Epithelial cell of prostate (primary cell): Measurements from ENCODE around the gene ZBTB16.

Experiments used
- DNase-seq: peaks from one replicate; pipeline ENCODE4 v3.0.0-alpha.2; 2011; ENCODE audit warnings: low read depth, low spot score
- H3K27ac ChIP-seq: fragments of 450-650 bp; 2 replicates; pipeline ENCODE4 v1.5.1; 2017; ENCODE audit warnings: mild to moderate bottlenecking

Gene ZBTB16

DNA sequence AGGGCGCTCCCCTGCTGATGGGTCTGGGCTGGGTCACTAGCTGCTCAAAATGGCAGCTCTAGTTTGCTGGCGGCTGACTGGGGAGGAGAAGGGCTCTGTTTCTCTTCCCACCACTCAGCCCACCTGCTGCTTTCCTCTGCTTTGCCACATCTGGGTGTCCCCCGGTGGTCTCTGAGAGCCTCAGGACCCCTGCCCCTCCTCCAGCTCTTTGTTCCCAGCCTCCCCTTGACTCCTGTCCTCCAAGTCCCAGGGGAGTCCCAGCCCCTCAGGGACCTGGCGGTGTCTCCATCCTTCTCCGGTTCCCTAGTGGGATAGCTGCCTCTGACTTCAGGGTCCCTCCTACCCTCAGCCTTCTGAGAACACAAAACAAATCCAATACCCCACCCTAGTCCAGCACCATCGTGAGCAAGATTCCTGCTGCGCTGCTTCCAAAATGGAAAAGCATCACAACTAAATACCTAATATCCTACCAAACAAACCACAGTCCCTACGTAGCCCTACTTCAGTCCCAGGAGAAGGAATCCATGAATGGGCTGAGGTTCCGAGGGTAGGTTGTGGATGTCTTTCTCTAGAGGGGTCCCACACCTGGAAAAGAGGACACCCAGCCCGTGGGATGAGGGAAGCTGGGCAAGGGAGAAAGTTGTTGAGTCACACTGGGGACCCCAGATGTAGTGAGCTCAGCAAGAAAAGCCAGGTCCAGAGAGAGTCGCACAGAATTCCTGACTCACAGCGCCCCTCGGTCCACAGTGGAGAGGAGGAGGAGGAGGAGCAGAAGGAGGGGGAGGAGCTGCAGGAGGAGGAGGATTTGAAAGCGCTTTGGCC lies 191.7 kb downstream of the ZBTB16 start:
- no peak overlapping the region for H3K27ac ChIP-seq
- DNase-seq = no peak

DNA sequence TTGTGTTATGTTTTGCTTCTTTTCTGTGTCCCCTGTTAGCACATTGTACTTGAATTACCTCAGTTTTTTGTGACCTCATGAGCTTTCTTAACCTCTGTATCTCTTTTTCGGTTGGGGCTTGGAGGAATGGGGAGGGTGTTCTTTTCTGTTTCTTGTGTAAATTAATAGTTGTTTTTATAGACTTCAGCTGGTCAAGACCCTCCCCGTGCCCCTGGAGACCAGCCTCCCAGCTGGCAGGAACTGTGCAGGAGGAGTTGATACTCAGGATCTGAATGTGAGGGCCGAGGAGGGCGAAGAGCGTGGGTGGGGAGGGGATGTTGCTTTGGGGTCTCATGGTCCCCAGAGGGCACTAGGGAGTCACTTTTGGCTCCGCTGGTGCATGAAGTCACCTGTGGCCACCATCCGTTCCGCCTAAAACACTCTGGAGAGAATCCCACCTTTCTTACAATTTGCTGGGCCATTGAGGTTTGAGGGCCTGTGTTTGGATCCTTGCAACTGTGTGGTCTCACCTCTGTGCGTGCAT lies 192.4 kb downstream of the ZBTB16 start:
- no peak overlapping the region for H3K27ac ChIP-seq
- no peak for DNase-seq

- no peak for DNase-seq
- no peak overlapping the region for H3K27ac ChIP-seq
These were observed 193.3 kb downstream of the ZBTB16 start for GRCh38 chr11:114252767-114253166.

- no peak for DNase-seq
These were observed 194.3 kb downstream of the ZBTB16 start for GRCh38 chr11:114253771-114254170.

DNA sequence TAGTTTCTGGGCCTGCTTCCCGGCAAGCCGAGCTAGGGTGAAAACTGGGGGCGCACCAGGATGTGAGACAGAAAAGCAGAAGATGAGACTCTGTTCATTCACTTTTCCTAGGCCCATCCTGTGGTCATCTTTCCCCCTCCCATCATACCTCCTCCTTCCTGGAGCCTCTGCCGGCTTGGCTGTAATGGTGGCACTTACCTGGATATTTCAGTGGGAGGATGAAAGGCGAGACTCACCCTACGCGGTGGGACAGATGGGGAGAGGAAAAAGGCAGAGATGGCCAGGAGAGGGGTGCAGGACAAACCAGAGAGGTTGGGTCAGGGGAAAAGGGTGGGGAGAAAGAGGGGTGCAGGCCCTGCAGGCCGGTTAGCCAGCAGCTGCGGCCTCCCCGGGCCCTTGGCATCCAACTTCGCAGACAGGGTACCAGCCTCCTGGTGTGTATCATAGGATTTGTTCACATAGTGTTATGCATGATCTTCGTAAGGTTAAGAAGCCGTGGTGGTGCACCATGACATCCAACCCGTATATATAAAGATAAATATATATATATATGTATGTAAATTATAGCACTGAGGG lies 195.1 kb downstream of the ZBTB16 start:
- no peak for DNase-seq
- no peak overlapping the region for H3K27ac ChIP-seq

More at GRCh38 chr11:114253771-114254170, 194.3 kb downstream of the ZBTB16 start:
- no peak overlapping the region for H3K27ac ChIP-seq

- DNase-seq = no peak
- no peak overlapping the region for H3K27ac ChIP-seq
These were observed 195.8 kb downstream of the ZBTB16 start for GRCh38 chr11:114255289-114255688.

DNA sequence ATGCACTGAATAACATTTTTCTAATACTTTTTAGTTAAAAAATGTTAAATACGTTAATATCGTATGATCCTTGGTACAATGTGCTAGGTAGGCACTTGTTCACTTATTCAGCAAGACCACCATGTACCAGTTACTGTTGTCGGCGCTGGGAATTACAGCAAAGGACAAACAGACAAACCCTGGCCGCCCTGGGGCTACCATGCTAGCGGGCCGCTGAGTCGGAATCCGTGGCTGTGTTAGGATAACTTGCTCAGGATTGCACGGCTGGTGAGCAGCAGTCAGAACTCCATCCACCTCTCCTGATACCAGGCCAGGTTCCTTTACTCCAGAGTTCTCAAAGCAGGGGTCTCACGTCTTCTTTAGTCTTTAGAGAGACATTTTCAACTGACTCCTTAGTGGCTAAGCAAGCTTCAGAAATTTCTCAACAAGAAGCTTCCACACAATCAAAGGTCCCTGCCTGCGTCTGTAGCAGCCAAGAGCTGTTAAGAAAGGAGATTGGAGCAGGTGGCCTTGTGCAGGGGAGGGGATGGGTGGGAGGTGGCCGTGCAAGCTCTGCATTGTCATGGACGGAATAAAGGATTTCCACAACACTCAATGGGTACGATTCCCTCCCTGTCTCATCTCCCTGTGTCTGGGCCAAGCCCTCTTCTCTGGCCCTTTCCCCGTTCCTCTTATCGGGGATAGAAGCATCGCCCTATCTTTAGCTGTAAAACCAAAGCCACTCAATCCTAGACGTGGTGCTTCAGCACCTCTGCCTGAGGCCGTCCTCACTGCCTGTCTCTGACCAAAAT lies 196.9 kb downstream of the ZBTB16 start:
- H3K27ac ChIP-seq = no peak overlapping the region
- no peak for DNase-seq

- no peak for DNase-seq
- no peak overlapping the region for H3K27ac ChIP-seq
These were observed 197.4 kb downstream of the ZBTB16 start for GRCh38 chr11:114256967-114257286.

- DNase-seq = no peak
- H3K27ac ChIP-seq = no peak overlapping the region
These were observed 198.4 kb downstream of the ZBTB16 start for GRCh38 chr11:114257621-114258558.

DNA sequence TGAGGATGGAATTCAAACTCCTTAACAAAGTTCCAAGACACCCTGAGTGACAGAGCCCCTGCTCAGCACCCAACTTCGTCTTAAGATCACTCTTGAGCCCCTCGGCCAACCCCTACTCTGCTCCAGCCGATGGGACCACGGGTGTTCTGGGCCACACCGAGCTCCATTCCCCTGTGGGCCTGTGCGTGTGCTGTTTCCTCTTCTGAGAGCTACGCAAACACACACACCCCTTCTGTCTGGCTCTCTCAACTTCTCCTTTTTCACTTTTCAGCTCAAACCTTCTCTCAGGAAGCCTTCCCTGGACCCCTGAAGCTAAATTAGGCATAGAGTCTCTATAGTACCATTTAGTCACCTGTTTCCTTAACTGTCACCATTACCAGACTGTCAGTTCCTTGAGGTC lies 199.2 kb downstream of the ZBTB16 start:
- DNase-seq = no peak
- H3K27ac ChIP-seq = no peak overlapping the region

DNA sequence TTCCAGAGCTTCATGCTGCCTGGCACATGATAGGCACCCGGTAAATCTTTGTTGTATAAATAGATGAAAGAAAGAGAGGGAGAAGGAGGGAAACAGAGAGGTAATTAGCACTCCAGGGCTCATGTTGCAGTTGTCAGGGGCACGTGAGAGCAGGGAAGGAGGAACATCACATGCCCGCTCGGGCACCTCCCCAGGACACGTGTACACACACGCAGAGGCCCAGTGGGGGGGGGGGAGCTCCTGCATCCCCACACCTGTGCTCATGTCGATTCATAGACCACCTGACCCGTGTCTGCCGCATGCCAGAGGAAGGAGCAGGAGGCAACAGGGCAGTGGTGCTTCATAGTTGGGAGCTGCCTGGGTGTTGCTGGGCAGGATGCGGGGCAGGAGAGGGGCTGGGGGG lies 199.6 kb downstream of the ZBTB16 start:
- no peak for DNase-seq
- H3K27ac ChIP-seq = no peak overlapping the region

DNA sequence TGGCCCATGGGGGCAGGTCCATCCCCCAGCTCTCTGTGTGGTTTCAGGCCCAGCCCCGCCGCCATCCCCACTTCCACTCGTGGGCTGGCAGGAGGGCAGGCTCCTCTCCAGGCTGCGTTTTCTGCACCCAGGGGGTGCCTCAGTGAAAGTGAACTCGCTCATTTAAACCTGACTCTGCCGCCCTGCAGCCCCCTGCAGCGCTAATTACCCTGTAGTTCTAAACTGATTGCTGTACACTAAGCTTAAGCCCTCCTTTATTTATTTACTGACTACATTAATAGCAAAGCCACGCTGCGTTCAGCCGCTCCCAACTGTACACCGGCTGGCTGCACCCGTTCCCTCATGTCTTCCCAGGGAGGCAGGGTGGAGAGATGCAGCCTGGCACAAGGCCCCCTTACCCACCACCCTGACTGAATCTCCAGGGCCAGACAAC lies 200.1 kb downstream of the ZBTB16 start:
- H3K27ac ChIP-seq = no peak overlapping the region
- DNase-seq = no peak

- no peak overlapping the region for H3K27ac ChIP-seq
- no peak for DNase-seq
These were observed 200.6 kb downstream of the ZBTB16 start for GRCh38 chr11:114260077-114260476.

- no peak for DNase-seq
- H3K27ac ChIP-seq = no peak overlapping the region
These were observed 201.0 kb downstream of the ZBTB16 start for GRCh38 chr11:114260483-114260882.

GRCh38 chr11:114261791-114262190 lies 202.3 kb downstream of the ZBTB16 start:
- no peak overlapping the region for H3K27ac ChIP-seq
- no peak for DNase-seq

DNA sequence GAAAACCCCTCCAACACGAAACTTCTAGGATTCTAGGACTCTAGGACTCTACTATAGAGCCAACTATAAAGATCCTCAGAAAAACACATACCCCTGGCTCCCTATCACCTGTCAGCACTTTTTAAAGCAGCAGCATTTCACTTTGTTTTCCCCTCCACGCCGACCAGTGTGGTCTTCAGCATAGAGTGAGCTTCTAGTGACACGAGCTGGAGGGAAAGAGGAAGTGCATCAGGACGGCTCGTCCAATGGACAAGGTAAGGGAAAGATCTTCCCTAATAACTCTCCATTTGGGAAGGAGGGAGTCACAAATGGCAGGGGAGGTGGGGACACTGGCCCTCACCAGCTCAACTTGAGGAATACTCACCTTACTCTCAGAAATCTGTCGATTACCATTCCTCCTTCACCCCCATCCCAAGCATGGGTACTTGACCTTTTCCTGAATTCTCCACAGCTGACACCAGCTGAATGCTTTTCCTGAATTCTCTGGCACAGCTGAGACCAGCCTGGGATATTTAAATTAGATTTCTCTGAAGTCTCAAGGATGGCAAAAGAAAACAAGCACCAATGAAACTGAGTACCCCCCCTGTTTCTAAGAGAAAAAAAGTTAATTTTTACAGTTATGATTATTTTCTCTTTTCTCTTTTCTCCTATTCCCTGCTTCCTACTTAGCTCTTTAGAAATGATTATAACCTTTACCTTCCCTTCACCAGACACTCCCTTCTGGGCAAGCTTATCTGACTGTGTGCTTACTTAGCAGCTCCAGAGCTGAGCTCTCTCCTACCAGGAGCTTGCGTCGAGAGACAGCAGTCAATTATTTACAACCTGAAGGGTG lies 203.4 kb downstream of the ZBTB16 start:
- H3K27ac ChIP-seq = no peak overlapping the region
- no peak for DNase-seq

- no peak for DNase-seq
- H3K27ac ChIP-seq = no peak overlapping the region
These were observed 204.1 kb downstream of the ZBTB16 start for GRCh38 chr11:114263513-114264170.

GRCh38 chr11:114264381-114264780 lies 204.9 kb downstream of the ZBTB16 start:
- no peak for DNase-seq
- no peak overlapping the region for H3K27ac ChIP-seq
